Mucosa of descending colon (tissue), 3 donors: Measurements from ENCODE around the gene METTL24. TPM values are rescaled to one million over a fixed set of nuclear protein-coding genes. Genes with fewer than 3 reads are reported as not detected.

Source experiments
- ATAC-seq: fragments of 200-7000 bp; cut with Tn5 transposase; one replicate; pipeline ENCODE4 v1.9.1; 2020; ENCODE audit warnings: mild to moderate bottlenecking, moderate library complexity
- DNase-seq, 3 donors: peaks; one replicate each; pipeline ENCODE4 v3.0.0-alpha.2; 2020
- H3K36me3 ChIP-seq: fragments of 200-600 bp; one replicate; pipeline ENCODE4 v1.8.0; 2021; ENCODE audit warnings: low read depth, mild to moderate bottlenecking
- H3K4me1 ChIP-seq: fragments of 200-600 bp; one replicate; pipeline ENCODE4 v1.8.0; 2021; ENCODE audit warnings: low read depth, mild to moderate bottlenecking
- H3K4me3 ChIP-seq: fragments of 200-600 bp; one replicate; pipeline ENCODE4 v1.8.0; 2021; ENCODE audit warnings: mild to moderate bottlenecking
- H3K9me3 ChIP-seq: fragments of 200-600 bp; one replicate; pipeline ENCODE4 v1.8.0; 2021; ENCODE audit warnings: mild to moderate bottlenecking
- intact Hi-C, 2 donors: fragments of 100-400 bp; cut with DNase I in 1 of 2; cut with micrococcal nuclease in 1 of 2; formaldehyde crosslinking; loops; one replicate each; pipeline versions ENCODE4 v1.11.0 to v1.11.1; 2022; cut with DNase I, micrococcal nuclease
- total RNA-seq, 3 donors: library from RNA; stranded (reverse); fragmentation: NEBNext Ultra II Directional in 2 of 3; extraction: Animal tissue kit (Norgen Biotek cat#: 25700) in 2 of 3; gene quantifications; one replicate each; pipeline versions ENCODE4 v1.2.1 to v1.2.4, GENCODE V29; 2021 to 2023
- TF ChIP-seq, protein P1 (sequence below): fragments of 200-600 bp; IDR thresholded peaks from one replicate; pipeline ENCODE4 v1.8.0; 2022; ENCODE audit warnings: antibody characterized with exemption, mild to moderate bottlenecking
- donor health status: DM: no; HTN: no; CAD: no; lungs with moderate emphysema.
- donor health status: DM: no; HTN: no; CAD: no.
- donor health status: DM: no; HTN: yes; CAD: no.

Gene METTL24
- total RNA-seq, 3 donors from 2014 or later, result 0.43 to 23.5 (median 1.2) TPM

DNA sequence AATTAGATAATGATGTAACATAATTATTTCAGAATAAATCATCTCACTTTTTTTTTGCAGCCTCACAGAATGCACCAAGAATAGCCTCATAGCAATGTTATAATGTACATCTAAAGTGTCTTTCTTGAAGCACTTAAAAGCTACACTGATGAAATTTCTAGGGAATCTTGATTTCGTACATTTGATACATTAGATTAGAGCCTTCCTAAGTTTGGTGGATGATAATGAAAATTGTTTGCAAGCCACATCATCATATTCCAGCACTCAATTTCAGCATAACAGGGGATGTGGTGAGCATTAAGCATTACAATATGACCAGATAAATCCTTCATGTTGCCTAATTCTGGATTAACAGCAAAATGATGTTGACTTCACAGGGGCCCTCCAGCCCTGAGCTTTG, 9.7 kb upstream of the METTL24 start:
- Histone ChIP-seq H3K4me3 (no peak overlapping the region), H3K4me1 (no peaks in the 10 kb centered on the region), H3K36me3 (no peaks in the 10 kb centered on the region), H3K9me3 (no peaks in the 10 kb centered on the region)
- intact Hi-C loops, result no loop called here
- ATAC-seq, result no peak
- TF ChIP-seq, protein P1, sequence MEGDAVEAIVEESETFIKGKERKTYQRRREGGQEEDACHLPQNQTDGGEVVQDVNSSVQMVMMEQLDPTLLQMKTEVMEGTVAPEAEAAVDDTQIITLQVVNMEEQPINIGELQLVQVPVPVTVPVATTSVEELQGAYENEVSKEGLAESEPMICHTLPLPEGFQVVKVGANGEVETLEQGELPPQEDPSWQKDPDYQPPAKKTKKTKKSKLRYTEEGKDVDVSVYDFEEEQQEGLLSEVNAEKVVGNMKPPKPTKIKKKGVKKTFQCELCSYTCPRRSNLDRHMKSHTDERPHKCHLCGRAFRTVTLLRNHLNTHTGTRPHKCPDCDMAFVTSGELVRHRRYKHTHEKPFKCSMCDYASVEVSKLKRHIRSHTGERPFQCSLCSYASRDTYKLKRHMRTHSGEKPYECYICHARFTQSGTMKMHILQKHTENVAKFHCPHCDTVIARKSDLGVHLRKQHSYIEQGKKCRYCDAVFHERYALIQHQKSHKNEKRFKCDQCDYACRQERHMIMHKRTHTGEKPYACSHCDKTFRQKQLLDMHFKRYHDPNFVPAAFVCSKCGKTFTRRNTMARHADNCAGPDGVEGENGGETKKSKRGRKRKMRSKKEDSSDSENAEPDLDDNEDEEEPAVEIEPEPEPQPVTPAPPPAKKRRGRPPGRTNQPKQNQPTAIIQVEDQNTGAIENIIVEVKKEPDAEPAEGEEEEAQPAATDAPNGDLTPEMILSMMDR, result no peak
- no peak for DNase-seq

DNA sequence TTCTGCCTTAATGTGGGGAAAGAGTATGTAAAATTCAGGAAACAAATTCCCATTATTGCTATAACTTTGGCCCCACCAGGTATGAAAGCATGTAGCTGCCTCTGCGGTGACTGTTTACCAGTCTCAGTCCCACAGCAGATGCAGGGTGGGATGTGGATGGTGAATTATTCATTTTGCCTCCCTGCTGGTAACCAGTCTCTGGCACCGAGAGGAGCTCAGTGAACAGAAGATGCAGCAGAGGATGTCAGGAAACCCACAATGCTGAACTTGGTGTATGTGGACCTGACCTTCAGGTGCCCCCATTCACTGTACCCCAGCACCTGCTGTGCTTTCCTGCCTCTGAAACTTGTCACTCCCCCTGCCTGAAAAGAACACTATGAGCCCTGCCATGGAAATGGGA, 8.8 kb upstream of the METTL24 start:
- no peaks in the 10 kb centered on the region for H3K4me1 ChIP-seq
- TF ChIP-seq, protein P1, result no peak
- H3K9me3 ChIP-seq, result no peaks in the 10 kb centered on the region
- no peak for ATAC-seq
- H3K4me3 ChIP-seq, result no peak overlapping the region
- no peak for DNase-seq
- no peaks in the 10 kb centered on the region for H3K36me3 ChIP-seq
- intact Hi-C loops, result no loop called here

DNA sequence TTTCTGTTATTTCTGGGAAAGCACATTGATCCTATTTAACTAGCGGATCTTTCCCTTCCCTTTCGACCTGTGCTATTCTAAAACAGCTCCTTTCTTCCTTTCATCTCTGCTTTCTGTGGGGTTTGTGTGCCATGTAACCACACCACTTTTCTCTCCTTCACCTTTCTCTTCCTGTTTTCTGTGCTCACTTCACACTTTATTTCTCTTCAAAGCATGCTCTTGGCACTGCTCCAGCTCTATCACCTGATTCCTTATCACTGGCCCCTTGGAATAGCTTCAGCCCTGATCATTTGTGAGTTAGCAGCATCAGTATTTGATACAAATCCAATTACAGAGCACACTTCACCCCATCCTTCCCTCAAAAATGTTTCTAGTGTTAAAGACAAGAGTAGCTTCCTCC, 8.1 kb upstream of the METTL24 start:
- no peak for DNase-seq
- no peaks in the 10 kb centered on the region for H3K36me3 ChIP-seq
- H3K4me3 ChIP-seq, result no peak overlapping the region
- no peak for ATAC-seq
- H3K9me3 ChIP-seq, result no peaks in the 10 kb centered on the region
- no peaks in the 10 kb centered on the region for H3K4me1 ChIP-seq
- TF ChIP-seq, protein P1, result no peak
- intact Hi-C loops, result no loop called here

DNA sequence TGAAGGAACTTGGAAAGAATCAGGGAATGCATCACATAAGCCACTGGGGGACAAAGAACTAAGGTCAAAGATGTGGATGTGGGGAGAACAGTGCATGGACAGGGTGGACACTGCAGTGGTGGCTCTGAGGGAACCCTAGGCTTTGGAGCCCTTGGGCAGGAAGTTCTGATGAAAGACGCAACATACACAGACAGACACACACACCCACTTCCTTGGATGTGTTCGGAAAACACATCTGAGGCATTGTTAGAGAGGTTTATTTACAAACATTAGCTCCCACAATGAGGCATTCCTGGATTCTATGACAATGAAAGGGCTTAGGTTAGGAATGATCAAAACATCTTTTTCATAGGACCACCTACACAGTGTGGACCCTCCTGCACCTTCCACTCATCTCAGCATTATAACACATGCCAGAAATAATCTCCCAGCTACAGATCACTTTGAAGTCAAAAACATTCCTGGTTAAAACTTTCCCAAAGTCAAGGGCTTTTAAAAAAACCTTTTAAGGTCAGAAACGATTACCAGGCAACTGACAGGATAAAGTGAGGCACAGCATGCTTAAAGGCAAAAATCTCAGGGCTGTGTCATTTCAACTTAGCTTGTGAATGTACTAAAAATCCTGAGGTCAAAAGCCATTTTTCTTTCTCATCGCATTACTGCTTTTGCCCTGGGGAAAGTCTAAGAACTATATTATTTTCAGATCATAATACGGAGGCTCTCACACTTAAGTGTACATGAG, 6.4 kb upstream of the METTL24 start:
- H3K36me3 ChIP-seq, result no peaks in the 10 kb centered on the region
- no peak for DNase-seq
- intact Hi-C loops, result no loop called here
- H3K4me3 ChIP-seq, result no peak overlapping the region
- TF ChIP-seq, protein P1, result no peak
- no peaks in the 10 kb centered on the region for H3K4me1 ChIP-seq
- ATAC-seq, result no peak
- H3K9me3 ChIP-seq, result no peaks in the 10 kb centered on the region

DNA sequence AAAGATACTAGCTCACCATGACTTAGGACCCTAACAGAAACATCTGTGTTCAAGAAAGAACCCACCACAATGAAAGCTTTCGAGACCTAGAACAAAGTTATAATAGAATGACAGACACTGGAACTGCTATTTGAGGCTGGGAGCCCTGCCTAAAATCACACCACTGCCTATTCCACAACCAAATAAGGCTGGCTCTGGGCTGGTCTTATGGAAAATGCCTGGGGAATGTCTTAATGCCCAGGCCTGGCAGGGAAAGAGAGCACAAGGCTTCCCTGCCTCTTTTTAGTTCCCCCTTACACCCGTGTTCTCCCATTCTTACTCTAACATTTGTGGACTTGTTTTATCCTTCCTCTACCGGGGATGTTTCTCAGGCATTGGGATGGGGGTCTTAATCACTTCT, 5.6 kb upstream of the METTL24 start:
- intact Hi-C loops, result no loop called here
- Histone ChIP-seq H3K4me1 (no peaks in the 10 kb centered on the region), H3K9me3 (no peaks in the 10 kb centered on the region), H3K4me3 (no peak overlapping the region), H3K36me3 (no peaks in the 10 kb centered on the region)
- TF ChIP-seq, protein P1, result no peak
- DNase-seq, result no peak
- ATAC-seq, result no peak
